Transverse colon (tissue), 4 donors: ENCODE results near the gene AKAP13. TPM values are rescaled to one million over a fixed set of nuclear protein-coding genes. Genes with fewer than 3 reads are reported as not detected.

Experiments
- DNase-seq: peaks from one replicate; pipeline ENCODE4 v3.0.0-alpha.2; 2019
- H3K27ac ChIP-seq, 4 donors: fragments of 200-600 bp; sonication (generic); 2 replicates each; pipeline ENCODE4 v1.5.1; 2016 to 2018; ENCODE audit warnings: inconsistent platforms in 4 of 4
- H3K27me3 ChIP-seq: fragments of 200-600 bp; sonication (generic); 2 replicates; pipeline ENCODE4 v1.5.1; 2017; ENCODE audit warnings: inconsistent platforms
- H3K36me3 ChIP-seq, 4 donors: fragments of 200-600 bp; sonication (generic); 2 replicates each; pipeline ENCODE4 v1.5.1; 2017 to 2019; ENCODE audit warnings: inconsistent platforms in 4 of 4
- H3K4me1 ChIP-seq, 4 donors: fragments of 200-600 bp; sonication (generic); 2 replicates each; pipeline ENCODE4 v1.5.1; 2017 to 2020; ENCODE audit warnings: inconsistent platforms in 4 of 4
- H3K4me3 ChIP-seq, 4 donors: fragments of 200-600 bp; sonication (generic); 1 replicate in 1 of 4; 2 replicates in 3 of 4; pipeline versions ENCODE4 v1.5.1 to v1.6.1; 2017 to 2019; ENCODE audit warnings: inconsistent platforms in 4 of 4
- H3K9me3 ChIP-seq, 2 donors: fragments of 200-600 bp; sonication (generic); 2 replicates each; pipeline ENCODE4 v1.5.1; 2017 to 2019; ENCODE audit warnings: inconsistent platforms in 2 of 2
- CTCF ChIP-seq, 5 experiments: fragments of 200-600 bp in 3 of 5; fragments of 450-650 bp in 2 of 5; sonication (generic) in 3 of 5; IDR thresholded peaks; 1 replicate in 2 of 5; 2 replicates in 3 of 5; pipeline ENCODE4 v1.5.1; 2016 to 2017; ENCODE audit warnings: antibody characterized with exemption in 5 of 5, inconsistent platforms in 3 of 5, mild to moderate bottlenecking in 2 of 5, moderate library complexity in 1 of 5
- EP300 ChIP-seq: sonication (generic); formaldehyde crosslinking; IDR thresholded peaks from one replicate; pipeline ENCODE4 v1.6.1; 2017; ENCODE audit warnings: antibody characterized with exemption, low read depth
- POLR2A ChIP-seq: fragments of 450-650 bp; IDR thresholded peaks from one replicate; pipeline ENCODE4 v1.6.1; 2016; ENCODE audit warnings: antibody characterized with exemption, mild to moderate bottlenecking, moderate library complexity
- POLR2AphosphoS5 ChIP-seq, 3 donors: sonication (generic); formaldehyde crosslinking; IDR thresholded peaks; one replicate each; pipeline ENCODE4 v1.6.1; 2016; ENCODE audit warnings: antibody characterized with exemption in 3 of 3
- WGBS, 2 donors: methylation state at CpG; one replicate each; pipeline ENCODE4 v1.1.5; 2018; ENCODE audit warnings: low coverage in 1 of 2; 5-methylcytosine and 5-hydroxymethylcytosine counted together
- in situ Hi-C, 4 donors: fragments of 200-750 bp; cut with MboI; loops; one replicate each; pipeline versions ENCODE4 v1.15.0 to v1.15.1; 2017; ENCODE audit warnings: low sequenced_read_pairs in 3 of 4, low pct_ligation_motif_present in 1 of 4, low pct_unique_long_range_greater_than_20kb in 1 of 4
- intact Hi-C: fragments of 100-400 bp; cut with DNase I; formaldehyde crosslinking; loops from one replicate; pipeline ENCODE4 v1.15.1; 2023; ENCODE audit warnings: low total_unique reads
- total RNA-seq, 4 donors: library from RNA; depleted of rRNA; stranded (reverse); fragments of >200 nt; gene quantifications; one replicate each; pipeline ENCODE4 v1.1.0, GENCODE V29; 2016

Gene AKAP13
- total RNA-seq, 4 donors from 2014 or later: 206 to 291 (median 214) TPM

GRCh38 chr15:85501574-85501973, 121.2 kb downstream of the AKAP13 start:
- no peak overlapping the region for H3K4me3 ChIP-seq
- WGBS, 2 donors: 78 to 81% methylated on average over 2 of the region's 2 CpGs
- TF ChIP-seq EP300 (no peak), POLR2A (no peak), CTCF (IDR thresholded peaks at IDR 0.05) (no peak), POLR2AphosphoS5 (IDR thresholded peaks at IDR 0.05) (no peak)
- no peaks in the 10 kb centered on the region for H3K27me3 ChIP-seq
- no peaks in the 10 kb centered on the region for H3K36me3 ChIP-seq
- intact Hi-C loops: no loop called here
- in situ Hi-C loops: no loop called here
- no peaks in the 10 kb centered on the region for H3K9me3 ChIP-seq
- H3K27ac ChIP-seq: no peak overlapping the region
- peaks cover 15 to 34% (median 22%) of the 10 kb centered on the region in 4 donors for H3K4me1 ChIP-seq
- DNase-seq: no peak

GRCh38 chr15:85503151-85503799, 122.9 kb downstream of the AKAP13 start:
- no peak overlapping the region for H3K4me3 ChIP-seq
- H3K36me3 ChIP-seq: no peaks in the 10 kb centered on the region
- H3K27me3 ChIP-seq: no peaks in the 10 kb centered on the region
- H3K4me1 ChIP-seq: peaks cover 15 to 31% (median 20%) of the 10 kb centered on the region in 4 donors
- H3K9me3 ChIP-seq: no peaks in the 10 kb centered on the region
- TF ChIP-seq POLR2AphosphoS5 (IDR thresholded peaks at IDR 0.05): no peak
- no peak for TF ChIP-seq POLR2A
- TF ChIP-seq CTCF (IDR thresholded peaks at IDR 0.05): no peak
- TF ChIP-seq EP300: no peak
- in situ Hi-C loops (no loop called here), intact Hi-C loops (no loop called here)
- 88 to 100% methylated on average over 1 to 4 of the region's 4 CpGs for WGBS, 2 donors
- no peak overlapping the region for H3K27ac ChIP-seq
- no peak for DNase-seq

GRCh38 chr15:85504749-85505676, 124.6 kb downstream of the AKAP13 start:
- peak overlapping the region in 3 of 4 donors; percentile 10 to 40 (median 29) for H3K27ac ChIP-seq
- in situ Hi-C loops: no loop called here
- peaks cover 6 to 16% (median 10%) of the 10 kb centered on the region in 4 donors for H3K4me1 ChIP-seq
- no peak overlapping the region for H3K4me3 ChIP-seq
- H3K36me3 ChIP-seq: no peaks in the 10 kb centered on the region
- TF ChIP-seq POLR2A (no peak), CTCF (IDR thresholded peaks at IDR 0.05) (peak; percentile 56 to 63 (median 57))
- H3K9me3 ChIP-seq: no peaks in the 10 kb centered on the region
- no peaks in the 10 kb centered on the region for H3K27me3 ChIP-seq
- intact Hi-C loops: no loop called here
- WGBS, 2 donors: 64 to 76% methylated on average over 7 to 8 of the region's 8 CpGs
- DNase-seq: peak; percentile 46

GRCh38 chr15:85507114-85507513, 126.7 kb downstream of the AKAP13 start:
- Histone ChIP-seq H3K36me3 (no peaks in the 10 kb centered on the region), H3K9me3 (no peaks in the 10 kb centered on the region), H3K4me1 (peaks cover 0 to 6% (median 0%) of the 10 kb centered on the region in 4 donors), H3K27ac (no peak overlapping the region), H3K4me3 (no peak overlapping the region), H3K27me3 (no peaks in the 10 kb centered on the region)
- in situ Hi-C loops: no loop called here
- DNase-seq: no peak
- 73 to 89% methylated on average over 2 of the region's 2 CpGs for WGBS, 2 donors
- TF ChIP-seq CTCF (IDR thresholded peaks at IDR 0.05): no peak
- no peak for TF ChIP-seq EP300
- TF ChIP-seq POLR2AphosphoS5 (IDR thresholded peaks at IDR 0.05): no peak
- intact Hi-C loops: no loop called here
